ENCODE data around the gene TMEM250.
A peak's percentile ranks its signal among the peaks of the same experiment; 100 is the strongest.

The TMEM250 gene

GRCh38 chr9:136093995-136094881 is 24.4 kb downstream of the TMEM250 start:
- peak in 1 of 2 experiments; percentile 25 for DNase-seq

DNA sequence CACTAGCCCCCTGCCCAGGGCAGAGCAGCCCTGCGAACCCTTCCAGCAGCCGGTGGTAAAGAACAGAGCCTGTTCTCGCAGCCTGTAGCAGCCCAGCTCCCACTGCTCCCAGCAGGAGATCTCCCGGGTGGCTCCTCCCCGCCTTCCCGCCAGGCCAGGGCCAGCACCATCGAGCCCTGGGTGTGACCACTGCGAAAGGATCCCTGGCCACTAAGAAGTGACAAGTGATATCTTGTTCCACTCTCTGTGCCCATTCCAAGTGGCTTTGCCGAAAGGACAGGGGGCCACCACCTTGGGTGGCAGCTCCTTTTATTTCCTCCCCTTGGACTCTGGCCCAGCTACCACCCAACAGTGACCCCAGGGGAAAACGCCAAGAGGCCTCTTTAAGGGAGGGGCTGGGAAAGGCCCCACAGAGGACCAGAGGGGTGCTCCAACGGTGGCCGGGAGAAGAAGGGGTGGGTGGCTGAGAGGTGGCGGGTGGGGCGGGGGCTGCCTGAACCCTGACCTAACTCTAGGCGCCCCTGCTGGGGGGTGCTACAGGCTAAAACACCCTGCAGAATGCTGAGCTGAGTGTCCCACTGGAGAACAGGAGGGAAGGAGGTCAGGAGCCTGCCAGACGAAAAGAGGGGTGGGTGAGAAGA is 25.2 kb downstream of the TMEM250 start:
- DNase-seq = no peak

DNA sequence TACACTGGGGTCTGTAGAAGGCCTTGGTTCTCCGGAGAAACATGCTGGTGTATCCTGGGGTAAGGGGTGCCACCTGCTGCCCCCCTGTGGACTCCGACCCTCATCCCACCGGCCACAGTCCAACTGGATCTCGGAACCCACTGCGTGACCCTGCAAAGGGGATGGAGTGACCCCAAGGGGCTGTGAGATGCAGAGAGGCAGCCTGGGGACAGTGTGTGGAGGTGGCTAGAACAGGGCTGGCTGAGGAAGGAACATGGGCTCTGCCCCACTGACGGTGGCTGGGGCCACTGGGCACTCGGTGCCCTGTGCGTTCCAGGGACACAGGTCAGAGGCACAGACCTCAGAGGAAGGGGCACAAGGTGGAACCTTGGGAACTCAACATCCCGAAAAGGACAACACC is 25.9 kb downstream of the TMEM250 start:
- DNase-seq = no peak

- no peak for DNase-seq
These were observed 26.4 kb downstream of the TMEM250 start for GRCh38 chr9:136092353-136092650.

GRCh38 chr9:136091582-136092352 is 26.9 kb downstream of the TMEM250 start:
- DNase-seq = no peak

GRCh38 chr9:136090768-136091581 is 27.7 kb downstream of the TMEM250 start:
- no peak for DNase-seq

DNA sequence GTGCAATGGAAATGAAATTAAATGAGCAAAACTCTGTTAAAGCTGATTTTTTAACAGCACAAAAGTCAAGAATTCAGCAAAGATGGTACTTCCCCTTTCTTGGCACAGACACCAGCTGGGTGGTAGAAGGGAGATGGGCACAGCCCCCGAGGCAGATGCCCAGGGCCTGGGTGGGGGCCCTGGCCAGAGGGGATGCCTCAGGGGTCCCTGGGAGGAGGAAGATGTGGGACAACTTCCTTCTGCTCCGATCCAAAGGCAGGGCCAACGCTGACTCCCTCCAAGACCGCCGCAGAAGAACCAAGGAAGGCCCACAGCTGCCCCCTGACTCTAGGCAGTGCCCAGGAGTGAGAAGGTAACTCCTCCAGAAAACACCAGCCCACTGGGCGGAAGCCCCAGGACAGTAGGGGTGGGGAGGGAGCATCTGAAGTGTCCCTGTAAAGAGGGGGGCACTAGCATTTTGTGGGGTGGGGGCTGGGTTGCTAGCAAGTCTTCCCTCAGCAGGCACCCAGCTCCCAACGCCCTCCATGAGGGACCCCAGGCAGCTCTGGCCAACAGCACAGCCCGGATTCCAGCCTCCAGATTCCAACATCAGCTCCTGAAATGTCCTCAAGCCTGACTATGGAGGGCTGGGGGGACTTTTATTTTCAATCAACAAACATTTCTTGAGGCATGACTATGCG is 28.5 kb downstream of the TMEM250 start:
- DNase-seq = no peak

GRCh38 chr9:136089697-136090045 is 29.0 kb downstream of the TMEM250 start:
- no peak for DNase-seq

DNA sequence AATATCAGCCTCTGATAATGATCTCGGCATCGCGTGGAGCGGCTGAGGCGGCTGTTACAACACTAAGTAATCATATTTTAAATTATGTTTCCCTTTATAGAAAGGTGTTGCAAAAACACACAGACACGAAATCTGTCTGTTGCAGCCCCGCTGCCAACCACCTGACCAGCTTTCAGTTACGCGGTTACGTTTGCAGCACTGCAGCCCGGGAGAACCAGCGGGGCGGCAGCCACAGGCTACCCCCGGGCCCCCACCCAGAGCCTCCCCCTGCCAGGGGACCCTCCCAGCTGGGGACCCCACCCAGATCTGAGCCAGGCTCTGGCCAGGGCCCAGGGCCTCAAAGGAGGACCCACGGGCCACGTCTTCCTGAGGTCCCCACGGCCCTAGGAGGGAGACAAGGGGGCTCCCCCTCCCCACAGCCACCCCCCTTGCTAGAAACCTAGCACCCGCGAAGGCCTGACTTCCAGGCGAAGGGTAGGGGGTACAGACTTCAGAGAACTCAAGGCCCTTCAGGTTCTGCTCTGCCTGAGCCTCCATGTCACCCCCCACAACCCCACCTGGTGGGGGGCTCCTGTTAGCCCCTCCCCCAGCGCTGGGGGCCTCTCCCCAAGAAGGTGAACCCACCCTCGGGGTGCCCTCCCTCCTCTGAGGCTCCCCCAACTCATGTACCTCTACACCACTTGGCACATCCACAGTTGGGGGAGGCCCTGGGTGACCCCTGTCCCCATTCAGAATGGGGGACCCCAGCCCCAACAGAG is 29.6 kb downstream of the TMEM250 start:
- DNase-seq = no peak

DNA sequence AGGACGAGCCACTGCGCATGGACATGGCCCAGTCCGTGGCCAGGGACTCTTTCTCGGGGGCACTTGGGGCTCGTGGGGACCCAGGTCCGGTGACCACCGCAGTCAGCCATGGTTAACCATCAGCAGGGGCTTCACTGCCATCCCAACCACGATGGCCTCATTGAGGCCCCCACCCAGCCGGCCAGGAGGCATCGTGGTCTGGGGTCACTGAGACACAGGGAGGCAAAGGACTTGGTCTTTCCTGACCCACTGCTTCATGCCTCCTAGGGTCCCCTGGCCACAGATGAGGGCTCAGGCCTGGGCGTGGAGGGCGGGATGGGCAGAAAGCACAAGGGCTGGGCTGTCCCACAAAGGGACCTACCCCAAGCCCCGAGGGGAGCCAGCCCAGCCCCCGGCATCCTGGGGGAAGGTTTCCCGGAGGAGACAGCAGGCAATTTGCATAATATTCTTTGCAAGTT is 30.2 kb downstream of the TMEM250 start:
- no peak for DNase-seq

GRCh38 chr9:136087741-136088480 is 30.8 kb downstream of the TMEM250 start:
- DNase-seq = no peak

DNA sequence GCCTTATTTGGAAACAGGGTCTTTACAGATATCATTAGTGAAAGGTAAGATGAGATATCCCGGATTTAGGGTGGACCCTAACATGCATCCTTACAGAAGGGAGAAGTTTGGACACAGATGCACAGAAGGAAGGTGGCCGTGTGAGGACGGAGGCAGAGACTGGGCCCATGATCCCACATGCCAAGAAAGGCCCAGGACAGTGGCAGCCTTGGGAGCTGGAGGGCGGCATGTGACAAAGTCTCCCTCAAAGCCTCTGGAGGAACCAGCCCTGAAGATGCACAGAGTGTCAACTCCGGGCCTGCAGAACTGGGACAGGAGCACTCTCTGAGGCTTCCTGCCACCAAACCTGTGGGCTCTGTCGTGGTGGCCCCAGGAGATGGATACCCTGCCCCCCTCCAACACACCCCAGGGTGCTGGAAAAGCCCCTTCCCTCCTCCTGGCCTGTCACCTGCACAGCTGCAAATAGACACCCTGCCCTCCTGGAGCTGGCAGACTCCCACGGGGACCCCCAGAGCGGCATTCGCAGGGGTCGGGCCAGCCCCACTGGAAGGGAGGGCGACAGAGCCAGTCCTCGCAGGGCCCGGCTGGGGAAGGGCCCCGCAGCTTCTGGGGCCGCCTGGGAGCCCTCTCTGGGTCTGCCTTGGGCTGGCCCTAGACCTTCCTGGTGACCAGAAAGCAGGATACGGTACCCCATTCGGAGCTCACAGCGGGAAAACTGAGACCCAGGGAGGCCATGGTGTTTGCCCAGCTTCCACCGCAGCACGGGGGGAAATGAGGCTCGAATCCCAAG is 31.5 kb downstream of the TMEM250 start:
- no peak for DNase-seq

GRCh38 chr9:136086213-136086881 is 32.3 kb downstream of the TMEM250 start:
- no peak for DNase-seq

DNA sequence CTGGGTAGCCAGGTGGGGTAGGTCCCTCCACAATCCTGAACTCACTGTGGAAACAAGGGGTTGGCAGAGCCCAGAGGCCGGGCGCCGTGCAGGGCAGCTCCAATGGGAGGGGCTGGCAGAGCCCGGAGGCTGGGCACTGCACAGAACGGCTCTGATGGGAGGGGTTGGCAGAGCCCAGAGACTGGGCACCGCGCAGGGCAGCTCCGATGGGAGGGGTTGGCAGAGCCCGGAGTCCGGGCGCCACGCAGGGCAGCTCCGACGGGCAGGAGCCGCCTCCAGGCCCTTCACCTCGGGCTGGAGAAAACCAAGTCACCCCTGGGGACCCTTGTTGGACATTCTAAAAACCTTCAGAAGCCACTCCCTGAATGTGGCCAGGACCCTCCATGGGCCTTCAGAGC is 32.9 kb downstream of the TMEM250 start:
- DNase-seq = no peak

DNA sequence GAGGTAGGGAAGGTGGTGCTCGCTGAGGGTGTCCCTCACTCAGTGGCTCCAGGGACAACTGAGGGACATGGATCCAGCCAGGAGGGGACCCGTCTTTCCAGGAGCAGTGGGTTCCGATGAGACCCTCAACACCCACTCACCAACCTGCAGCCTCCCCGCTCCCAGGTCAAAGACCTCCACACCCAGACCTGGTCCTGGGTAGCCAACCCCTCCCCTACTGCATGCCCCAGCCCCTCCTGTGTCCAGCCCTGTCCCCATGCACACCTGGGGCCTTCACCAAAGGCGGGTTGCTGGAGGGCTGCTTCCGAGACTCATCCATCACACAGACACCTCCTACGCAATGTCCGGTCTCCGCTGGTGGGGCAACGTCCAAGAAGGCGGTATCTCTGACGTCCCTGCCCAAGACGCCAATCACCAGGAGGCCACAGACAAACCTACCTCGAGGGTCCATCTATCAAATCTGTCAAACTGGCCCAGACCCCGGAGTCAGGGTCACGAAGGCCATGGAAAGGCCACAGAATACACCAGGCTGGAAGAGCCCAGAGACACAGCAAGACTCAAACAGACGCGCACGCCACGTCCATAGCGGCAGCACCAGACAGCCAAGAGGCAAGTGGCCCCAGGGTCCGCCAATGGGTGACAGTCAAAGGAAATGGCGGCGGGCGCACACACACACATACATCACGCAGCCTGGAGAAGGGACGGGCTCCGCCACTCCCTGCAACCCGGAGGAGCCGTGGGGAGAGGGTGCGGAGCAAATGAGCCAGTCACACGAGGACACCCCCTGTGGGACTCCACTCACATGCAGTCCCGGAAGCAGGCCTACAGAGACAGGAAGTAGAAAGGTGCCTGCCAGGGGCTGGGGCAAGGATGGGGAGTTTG is 34.4 kb downstream of the TMEM250 start:
- DNase-seq = no peak

GRCh38 chr9:136083558-136084062 is 35.1 kb downstream of the TMEM250 start:
- no peak for DNase-seq

- DNase-seq = no peak
These were observed 35.9 kb downstream of the TMEM250 start for GRCh38 chr9:136082496-136083361.

All from SHP77 (cell line).